ENCODE measurements around the gene MPG.

Gene MPG

DNA sequence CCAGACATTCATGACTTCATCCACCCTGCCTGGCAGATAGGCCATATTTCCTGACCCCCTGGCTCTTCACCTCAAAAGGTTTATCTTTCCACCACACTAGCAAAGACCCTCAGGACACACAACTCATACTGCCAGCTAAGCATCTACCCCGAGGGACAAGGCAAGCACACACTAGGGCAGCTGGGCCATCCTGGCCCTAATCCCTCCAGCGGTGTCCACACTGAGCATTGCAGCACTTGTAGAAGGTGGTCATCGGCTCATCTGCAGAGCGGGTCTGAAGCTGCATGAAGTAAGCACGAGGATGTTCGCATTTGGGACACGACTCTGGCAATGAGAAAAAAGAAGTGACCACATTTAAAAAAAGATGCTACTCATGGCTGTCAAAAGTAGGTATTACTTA, 30.8 kb upstream of the MPG start:
- H3K27ac ChIP-seq: no peak overlapping the region
- no peak for DNase-seq (ENCODE audit: low read depth, low spot score)

DNA sequence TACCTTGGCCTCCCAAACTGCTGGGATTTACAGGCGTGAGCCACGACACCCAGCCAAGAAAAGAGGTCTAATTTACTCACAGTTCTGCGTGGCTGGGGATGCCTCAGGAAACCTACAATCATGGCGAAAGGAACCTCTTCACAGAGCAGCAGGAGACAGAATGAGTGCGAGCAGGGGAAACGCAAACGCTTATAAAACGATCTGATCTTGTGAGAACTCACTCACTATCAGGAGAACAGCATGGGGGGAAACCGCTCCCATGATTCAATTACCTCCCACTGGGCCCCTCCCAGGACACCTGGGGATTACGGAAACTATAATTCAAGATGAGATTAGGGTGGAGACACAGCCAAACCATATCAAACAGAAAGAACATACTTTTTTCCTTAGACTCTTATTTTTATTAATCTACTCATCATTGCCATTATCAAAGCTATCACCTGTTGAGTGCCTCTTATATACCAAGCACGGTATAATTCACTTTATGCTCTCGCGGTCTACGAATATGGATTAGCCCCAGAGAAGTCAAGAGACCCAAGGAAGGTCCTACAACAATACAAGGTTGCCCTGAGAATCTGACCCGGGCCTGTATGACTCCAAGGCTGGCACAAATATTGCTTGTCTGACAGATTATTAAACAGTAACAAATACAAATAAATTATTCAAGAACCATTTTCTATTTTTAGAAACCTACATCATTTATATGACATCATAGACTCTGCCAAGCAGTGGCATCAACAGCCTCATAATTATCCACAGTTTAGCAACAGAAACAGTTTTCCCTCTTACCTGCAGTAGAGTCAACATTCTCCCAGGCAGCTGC, 27.0 kb upstream of the MPG start:
- no peak overlapping the region for H3K27ac ChIP-seq
- DNase-seq (ENCODE audit: low read depth, low spot score): no peak

DNA sequence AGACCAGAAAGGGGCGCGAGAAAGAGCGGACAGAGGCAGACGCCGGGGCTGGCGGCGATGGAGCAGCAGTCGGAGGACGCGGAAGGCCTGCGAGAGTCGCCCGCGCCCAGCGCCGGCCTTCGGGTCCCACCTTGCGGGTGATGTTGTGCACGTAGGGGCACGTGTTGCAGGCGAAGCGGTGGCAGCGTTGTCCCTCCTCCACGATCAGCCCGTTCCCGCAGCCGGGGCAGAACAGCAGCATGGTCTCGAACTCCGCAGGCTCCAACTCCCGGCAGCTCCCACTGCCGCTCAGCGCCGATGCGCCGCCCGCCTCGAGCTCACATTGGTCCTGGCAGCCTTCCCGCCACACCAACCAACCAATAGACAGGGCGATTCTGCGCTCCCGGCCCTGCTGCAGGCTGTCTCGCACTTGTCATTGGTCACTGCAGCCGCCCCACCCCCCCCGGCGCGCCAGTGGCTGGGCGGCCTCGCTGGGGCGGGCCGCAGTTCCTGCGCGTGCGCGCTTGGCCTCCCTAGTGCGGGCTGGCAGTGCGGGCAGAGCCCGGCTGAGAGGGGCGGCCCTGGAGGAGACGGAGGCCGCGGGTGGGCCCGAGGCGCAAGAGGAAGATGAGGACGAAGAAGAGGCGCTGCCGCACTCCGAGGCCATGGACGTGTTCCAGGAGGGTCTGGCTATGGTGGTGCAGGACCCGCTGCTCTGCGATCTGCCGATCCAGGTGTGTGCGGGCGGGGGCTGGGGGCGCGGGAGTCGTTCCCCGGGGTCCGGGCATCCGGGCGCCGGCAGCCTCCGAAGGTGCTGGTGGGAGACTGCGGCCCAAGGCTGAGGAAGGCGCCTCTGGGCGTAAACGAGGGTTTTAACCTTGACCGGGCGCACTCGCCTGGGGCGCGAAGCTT, 24.4 kb upstream of the MPG start, which contains the start of the genes POLR3K and SNRNP25:
POLR3K (minus strand) TSS at position 263 of the 891 bp plus-strand sequence; CDS start at position 241, 22 bp downstream.
SNRNP25 (plus strand) TSS at position 483 of the 891 bp plus-strand sequence; CDS start at position 672, 189 bp downstream.
- DNase-seq (ENCODE audit: low read depth, low spot score): peak; percentile 89
- H3K27ac ChIP-seq: peak within 1 kb of the TSS; percentile 29

DNA sequence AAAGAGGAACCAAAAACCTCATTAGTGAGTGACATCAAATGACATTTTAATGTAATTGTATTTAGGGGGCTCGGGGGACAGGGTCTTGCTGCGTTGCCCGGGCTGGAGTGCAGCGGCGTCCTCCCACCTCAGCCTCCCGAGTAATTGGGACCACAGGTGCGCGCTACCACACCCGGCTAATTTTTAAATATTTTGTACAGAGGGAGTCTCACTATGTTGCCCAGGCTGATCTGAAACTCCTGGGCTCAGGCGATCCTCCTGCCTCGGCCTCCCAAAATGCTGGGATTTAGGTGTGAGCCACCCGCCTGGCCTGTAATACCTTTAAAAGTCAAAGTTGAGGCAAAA, 23.8 kb upstream of the MPG start:
- DNase-seq (ENCODE audit: low read depth, low spot score): no peak
- no peak overlapping the region for H3K27ac ChIP-seq

DNA sequence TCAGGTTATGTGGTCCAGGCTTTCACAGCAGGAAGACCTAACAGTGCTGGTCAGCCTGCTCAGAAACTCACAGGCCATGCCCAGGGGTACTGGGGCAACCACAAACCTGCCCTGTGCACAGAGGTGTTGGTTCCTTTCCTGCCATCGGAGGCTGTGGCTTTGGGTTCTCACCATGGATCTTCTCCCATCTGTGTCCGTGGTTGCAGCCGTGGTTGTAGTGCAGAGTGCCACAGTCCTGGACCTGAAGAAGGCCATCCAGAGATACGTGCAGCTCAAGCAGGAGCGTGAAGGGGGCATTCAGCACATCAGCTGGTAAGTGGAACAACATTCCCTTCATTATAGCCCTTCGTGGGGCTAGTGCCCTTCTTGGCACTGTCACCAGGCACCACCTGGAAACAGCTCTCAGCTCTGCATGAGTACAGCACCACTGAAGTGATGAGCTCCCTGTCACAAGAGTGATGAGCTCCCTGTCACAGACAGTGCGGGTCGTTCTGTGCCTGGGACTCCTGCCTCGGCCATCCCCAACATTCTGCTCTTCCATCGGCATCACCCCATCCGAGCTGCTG, 22.4 kb upstream of the MPG start:
- DNase-seq (ENCODE audit: low read depth, low spot score): no peak
- no peak overlapping the region for H3K27ac ChIP-seq

DNA sequence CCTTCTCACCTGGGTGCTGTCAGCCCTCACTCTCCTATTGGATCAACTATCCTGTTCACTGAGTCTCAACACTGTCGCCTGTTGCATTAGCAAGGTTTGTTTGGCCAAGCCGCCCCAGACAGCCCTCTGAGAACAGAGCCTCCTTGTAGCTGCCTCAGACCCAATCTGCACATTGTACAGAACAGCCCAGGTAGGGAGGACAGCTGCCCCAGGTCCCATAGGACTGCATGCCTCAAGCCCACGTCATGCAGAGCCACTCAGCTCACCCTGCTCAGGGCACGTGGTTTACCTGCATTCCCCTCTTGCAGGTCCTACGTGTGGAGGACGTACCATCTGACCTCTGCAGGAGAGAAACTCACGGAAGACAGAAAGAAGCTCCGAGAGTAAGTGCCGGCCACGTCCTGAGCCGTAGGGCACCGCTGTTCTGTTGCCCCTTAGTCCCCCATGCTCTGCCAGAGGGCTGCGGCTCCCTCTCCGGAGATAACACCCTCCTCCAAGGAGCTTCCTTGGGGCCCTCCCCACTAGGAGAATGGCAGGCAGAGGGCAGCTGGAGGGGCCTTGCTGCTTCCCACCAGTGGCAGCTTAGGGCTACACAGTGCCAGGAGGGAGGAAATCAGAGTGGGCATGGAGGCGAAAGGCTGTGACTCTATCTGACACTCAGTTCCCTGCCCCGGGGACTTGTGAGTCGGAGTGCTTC, 21.6 kb upstream of the MPG start:
- H3K27ac ChIP-seq: no peak overlapping the region
- no peak for DNase-seq (ENCODE audit: low read depth, low spot score)

DNA sequence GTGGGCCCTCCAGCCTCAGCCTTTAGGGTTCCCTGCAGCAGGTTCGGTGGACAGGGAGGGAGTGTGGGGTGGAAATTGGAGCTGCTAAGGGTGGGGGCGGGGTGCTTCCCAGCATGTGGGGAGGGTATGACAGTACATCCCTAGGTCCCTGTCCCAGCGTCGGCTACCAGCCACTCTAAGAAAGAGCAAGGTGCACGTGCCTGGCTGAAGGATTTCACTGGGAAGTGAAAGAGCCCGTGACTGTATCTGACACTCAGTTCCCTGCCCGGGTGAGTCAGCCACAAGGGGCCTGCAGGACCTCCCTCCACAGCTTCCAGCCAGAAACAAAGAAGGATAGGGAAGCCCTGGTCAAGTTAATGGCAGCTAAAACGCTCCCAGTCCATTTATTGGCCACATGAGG, 20.3 kb upstream of the MPG start:
- no peak overlapping the region for H3K27ac ChIP-seq
- no peak for DNase-seq (ENCODE audit: low read depth, low spot score)

DNA sequence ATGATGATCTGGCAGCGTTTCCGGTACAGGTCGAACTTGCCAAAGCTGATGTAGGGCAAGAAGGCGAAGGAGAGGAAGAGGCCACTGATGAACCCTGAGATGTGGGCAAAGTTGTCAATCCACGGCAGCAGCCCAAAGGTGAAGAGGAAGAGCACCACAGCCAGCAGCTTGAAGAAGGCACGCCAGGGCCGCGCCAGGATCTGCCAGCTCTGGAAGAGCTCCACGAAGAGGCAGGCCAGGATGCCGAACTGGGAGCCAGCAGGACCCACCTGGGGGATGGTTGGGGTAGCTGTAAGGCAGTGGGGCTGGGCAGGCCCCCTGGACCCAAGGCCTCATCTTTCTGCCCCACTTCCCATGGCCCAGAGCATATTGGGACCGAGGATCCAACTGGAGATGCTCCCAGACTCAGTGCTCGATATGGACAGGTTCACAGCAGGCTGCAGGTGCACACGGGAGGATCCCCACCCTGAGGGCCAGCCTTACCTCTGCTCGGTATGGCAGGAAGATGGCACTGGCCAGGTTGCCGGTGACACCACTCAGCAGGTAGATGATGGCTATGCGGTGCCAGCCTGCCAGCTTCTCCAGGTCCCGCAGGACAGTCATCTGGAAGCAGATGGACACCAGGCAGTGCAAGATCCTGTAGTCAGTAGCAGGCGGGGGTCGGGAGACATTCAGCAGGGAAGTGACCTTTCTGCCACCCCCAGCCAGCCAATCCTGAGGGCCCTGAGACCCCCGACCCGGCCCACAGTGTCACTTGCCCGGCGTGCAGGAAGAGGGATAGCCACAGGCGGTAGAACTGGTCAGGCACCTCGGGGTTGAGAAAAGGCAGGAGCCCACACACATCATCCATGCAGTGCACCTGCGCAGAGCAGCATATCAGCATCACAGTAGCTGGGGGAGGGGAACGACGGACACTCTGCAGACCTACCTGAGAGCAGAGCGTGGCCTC, 19.3 kb upstream of the MPG start:
- no peak overlapping the region for H3K27ac ChIP-seq

DNA sequence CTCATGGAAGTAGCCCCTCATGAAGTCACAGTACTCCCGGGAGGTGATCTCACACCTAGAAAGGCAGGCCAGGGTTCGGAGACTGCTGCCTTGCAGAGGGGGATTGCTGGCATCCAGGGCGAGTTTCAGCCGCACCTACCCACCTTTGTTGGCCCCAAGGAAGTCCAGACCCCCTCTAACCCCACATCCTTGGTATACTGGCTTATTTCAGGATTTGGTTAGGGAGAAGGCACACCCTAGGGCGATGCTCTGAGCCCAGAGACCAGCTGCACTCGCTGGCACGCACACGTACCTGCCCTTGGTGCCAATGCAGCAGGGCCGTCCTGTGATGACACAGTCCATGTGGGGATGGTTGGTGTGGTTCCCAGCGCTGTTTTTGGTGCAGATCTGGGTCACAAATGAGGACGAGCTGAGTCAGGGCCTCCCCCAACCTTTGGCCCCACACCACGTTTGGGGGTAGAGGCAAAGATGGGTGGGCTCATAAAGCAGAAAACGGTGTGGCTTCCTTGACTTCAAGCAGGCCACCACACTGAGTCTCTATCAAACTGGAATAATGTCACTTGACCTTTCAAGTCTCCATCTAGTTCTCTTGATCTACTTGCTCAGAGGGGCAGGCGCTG, 18.5 kb upstream of the MPG start:
- no peak for DNase-seq (ENCODE audit: low read depth, low spot score)
- H3K27ac ChIP-seq: no peak overlapping the region

More for the DNA sequence above, 19.3 kb upstream of the MPG start:
- DNase-seq (ENCODE audit: low read depth, low spot score): no peak

DNA sequence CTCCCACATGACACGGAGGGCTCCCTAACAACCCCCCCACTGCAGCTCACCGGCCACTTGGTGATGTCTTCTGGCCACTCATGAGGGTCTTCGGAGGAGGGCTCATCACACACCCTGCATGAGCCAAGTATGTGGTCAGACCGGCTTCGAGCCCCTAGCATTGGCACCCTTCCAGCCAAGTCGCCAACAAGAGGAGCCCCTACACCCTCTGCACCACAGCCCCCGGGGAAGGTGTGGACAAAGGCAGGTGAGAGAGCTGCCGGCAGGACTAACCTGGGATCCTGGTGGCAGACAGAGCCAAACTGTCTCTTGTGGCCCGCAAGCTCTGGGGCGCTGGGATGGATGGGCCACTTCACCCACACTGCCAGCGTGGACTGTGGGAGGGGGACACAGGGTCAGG, 17.9 kb upstream of the MPG start:
- H3K27ac ChIP-seq: no peak overlapping the region
- no peak for DNase-seq (ENCODE audit: low read depth, low spot score)

DNA sequence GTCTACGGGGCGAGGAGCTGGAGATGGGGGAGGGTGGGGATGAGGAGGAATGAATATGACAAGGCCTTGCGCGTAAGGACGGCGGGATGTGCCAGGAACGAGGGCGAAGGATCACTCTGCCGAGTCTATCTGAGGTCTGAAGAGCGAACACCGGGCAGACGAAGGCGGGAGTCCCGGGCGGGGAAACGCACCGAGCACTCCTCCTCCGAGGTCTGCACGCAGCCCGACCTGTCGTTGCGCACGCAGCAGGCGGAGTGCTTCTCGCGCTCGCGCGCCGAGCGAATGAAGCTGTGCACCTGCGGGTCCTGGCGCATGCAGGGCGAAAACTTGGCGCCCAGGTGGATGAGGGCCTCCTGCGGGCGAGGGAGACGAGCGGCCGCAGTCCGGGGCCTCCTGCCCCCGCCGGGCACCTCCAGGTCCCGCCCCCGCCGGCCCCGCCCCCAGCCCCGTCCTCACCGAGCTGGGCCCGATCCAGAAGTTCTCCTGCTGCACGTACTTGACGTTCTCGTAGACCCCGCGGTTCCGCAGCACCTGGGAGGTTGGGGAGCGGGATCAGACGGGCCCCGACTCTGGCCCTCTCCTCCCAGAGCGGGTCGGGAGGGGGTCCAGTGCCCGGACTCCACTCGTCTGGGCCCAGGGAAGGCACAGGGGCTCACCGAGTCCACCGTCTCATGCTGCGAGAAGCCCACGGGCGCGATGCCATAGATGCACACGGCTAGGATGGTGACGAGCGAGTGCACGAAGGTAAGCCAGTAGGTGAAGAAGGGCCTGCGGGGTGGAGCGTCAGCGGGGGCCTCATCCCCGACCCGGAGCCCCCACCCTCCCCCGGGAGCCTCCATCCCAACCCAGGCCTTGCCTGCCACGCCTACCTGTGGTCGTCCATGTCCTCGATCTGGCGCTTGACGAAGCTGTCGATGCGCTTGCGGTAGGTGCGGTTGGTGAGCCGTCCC, 16.8 kb upstream of the MPG start:
- DNase-seq (ENCODE audit: low read depth, low spot score): no peak
- no peak overlapping the region for H3K27ac ChIP-seq

DNA sequence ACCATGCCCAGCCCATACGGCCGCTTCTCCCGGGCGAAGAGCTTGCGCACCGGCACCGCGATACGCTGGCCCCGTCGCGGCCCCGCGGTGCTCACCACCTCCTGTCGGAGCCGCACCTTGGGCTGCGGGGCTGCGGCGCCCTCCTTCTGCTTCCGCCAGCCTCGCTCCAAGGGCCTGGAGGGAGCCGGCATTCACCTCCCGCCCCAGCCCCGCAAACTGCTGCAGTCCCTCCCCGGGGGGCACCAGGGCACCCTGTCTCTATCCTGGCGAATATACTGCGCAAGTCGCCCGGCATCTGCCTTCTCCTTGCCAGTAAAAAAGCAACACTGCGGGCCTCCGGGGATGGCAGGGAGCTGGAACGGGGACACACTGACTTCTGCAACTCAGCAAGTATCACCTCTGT, 16.1 kb upstream of the MPG start:
- DNase-seq (ENCODE audit: low read depth, low spot score): no peak
- no peak overlapping the region for H3K27ac ChIP-seq

DNA sequence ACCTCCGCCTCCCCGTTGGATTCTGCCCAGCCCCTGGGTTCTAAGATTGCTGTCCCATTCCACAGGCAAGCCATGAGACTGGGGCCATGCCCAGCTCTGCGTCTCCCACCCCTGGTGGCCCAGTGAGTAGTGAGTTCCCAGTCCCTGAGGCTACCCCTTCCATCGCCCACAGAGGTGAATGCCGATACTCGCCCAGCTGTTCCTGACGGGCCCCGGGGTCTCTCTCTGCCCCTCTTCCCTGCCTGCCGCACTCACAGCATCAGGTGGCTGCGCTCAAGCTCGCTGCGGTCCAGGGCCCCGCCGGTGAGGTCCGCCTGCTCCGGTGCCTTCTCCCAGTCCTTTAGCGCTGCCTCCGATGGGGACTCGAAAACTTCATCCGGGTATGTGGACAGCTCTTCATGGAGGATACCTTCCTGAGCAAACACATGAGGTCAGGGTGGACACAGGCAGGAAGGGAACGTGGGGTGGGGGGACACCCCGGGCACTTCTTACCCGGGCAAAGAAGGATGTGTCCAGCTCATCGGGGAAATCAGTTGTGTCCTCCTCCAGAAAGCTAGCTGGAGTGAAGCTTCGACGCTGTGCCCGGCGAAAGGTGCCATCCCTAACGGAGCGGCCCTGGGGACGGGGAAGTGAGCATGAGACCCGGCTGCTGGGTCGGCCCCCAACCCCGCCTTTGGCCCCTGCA, 15.6 kb upstream of the MPG start:
- no peak overlapping the region for H3K27ac ChIP-seq
- no peak for DNase-seq (ENCODE audit: low read depth, low spot score)

DNA sequence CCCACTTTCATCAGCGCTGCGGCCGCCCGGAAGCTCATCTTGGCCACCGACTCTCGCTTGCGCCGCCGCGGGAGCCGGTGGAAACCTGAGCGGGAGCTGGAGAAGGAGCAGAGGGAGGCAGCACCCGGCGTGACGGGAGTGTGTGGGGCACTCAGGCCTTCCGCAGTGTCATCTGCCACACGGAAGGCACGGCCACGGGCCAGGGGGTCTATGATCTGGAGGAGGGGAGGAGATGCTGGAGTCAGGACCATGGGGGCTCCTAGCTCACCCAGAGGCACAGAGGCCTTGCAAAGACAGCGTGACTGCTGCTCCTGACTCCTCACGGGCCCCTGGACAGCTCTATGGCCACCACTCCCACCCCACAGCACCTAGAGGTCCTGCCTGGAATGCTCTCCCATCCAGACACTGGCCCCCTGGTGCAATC, 15.0 kb upstream of the MPG start:
- no peak for DNase-seq (ENCODE audit: low read depth, low spot score)
- H3K27ac ChIP-seq: no peak overlapping the region

DNA sequence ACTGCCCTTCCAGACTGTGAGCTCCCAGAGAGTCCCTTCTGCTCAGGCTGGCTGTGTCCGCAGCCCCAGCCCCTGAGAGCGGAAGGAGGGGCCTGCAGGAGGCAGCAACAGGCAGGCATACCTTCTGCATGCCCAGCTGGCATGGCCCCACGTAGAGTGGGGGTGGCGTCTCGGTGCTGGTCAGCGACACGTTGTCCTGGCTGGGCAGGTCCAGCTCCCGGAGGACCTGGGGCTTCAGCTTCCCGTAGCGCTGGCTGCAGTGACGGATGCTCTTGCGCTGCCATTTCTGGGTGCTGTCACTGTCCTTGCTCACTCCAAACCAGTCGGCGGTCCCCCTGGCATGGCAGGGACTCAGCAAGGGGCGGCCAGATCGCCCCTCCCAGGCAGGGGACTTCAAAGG, 14.6 kb upstream of the MPG start:
- H3K27ac ChIP-seq: no peak overlapping the region
- no peak for DNase-seq (ENCODE audit: low read depth, low spot score)

DNA sequence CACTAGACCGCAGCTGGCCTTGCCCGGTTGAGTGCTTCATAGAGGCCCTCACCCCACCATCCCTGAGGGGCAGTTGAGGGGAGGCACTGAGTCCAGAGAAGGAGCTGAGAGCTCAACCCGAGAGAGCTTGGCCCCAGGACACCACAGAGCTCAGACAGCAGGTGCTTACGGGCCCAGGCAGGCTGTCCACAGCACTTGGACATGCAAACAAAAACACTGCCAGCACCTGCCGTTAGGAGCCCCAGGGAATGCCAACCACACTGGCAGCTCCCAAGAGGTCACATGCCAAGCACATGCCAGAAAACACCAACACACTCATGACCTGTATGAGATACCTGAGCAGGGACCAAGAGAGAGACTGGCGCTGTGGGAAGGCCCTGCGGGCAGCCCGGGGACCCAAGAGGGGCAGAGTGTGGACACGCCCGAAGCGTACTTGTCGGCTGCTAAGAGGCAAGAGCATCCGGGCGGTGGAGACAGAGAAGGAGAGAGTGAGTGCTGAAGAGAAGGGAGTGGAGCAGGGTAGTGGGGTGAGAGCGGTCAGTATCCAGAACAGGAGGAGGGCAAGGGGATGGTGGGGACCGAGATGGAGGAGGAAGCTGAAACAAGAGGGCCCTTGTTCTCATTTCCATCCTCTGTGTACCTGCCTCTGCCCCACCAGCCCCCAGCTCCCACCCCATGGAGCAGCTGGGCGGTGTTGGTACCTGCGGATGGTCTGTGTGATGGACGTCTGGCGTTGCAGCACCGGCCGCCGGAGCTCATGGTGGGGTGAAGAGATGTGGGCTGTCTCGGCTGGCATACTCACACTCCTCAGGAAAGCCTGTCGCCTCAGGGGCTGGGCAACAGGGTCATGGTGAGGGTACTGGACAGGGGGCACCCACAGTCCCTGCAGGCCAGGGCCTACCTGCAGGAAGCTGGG, 13.8 kb upstream of the MPG start:
- DNase-seq (ENCODE audit: low read depth, low spot score): no peak
- no peak overlapping the region for H3K27ac ChIP-seq
